ENCODE data around the gene SCN7A.

SCN7A gene

DNA sequence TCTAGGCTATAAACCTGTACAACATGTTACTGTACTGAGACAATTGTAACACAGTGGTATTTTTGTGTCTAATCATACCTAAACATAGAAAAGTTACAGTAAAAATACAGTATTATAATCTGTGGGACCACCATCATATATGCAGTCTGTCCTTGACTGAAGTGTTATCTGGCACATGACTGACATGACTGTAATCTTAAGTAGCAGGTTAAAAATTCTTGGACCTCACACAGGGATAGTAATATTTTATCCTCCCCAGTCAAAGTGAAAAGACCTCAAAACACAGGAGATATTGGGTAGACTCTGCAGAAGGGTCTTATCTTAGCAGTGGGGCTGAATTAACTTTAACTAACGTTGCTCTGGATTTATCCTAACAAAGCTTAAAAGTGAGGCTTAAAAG lies 113.4 kb downstream of the SCN7A start:
- Histone ChIP-seq H2AFZ (ENCODE audit: low read length) (no peak overlapping the region), H3K9me2 (replicated peaks; ENCODE audit: insufficient read depth, low read length) (no peaks in the 10 kb centered on the region), H3K9ac (ENCODE audit: low read length) (no peak overlapping the region), H4K20me1 (ENCODE audit: insufficient read depth, low read length) (no peaks in the 10 kb centered on the region), H3K9me3 (replicated peaks; ENCODE audit: insufficient read depth, low read length) (no peaks in the 10 kb centered on the region), H3K36me3 (replicated peaks; ENCODE audit: insufficient read depth, low read length) (no peaks in the 10 kb centered on the region), H3K79me2 (ENCODE audit: low read length) (no peaks in the 10 kb centered on the region), H3K27me3 (replicated peaks; ENCODE audit: insufficient read depth, low read length) (no peaks in the 10 kb centered on the region), H3K4me2 (ENCODE audit: low read depth, low read length) (no peak overlapping the region), H3K4me3 (ENCODE audit: low read length) (no peak overlapping the region), H3F3A (ENCODE audit: insufficient read depth, low read length) (peaks cover 2% of the 10 kb centered on the region), H3K4me1 (ENCODE audit: low read length) (no peaks in the 10 kb centered on the region), H3K27ac (ENCODE audit: low read length) (no peak overlapping the region)
- DNase-seq = no peak
- TF ChIP-seq, protein P1, sequence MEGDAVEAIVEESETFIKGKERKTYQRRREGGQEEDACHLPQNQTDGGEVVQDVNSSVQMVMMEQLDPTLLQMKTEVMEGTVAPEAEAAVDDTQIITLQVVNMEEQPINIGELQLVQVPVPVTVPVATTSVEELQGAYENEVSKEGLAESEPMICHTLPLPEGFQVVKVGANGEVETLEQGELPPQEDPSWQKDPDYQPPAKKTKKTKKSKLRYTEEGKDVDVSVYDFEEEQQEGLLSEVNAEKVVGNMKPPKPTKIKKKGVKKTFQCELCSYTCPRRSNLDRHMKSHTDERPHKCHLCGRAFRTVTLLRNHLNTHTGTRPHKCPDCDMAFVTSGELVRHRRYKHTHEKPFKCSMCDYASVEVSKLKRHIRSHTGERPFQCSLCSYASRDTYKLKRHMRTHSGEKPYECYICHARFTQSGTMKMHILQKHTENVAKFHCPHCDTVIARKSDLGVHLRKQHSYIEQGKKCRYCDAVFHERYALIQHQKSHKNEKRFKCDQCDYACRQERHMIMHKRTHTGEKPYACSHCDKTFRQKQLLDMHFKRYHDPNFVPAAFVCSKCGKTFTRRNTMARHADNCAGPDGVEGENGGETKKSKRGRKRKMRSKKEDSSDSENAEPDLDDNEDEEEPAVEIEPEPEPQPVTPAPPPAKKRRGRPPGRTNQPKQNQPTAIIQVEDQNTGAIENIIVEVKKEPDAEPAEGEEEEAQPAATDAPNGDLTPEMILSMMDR (IDR thresholded peaks at IDR 0.05; ENCODE audit: low read length) = no peak
- no peak for TF ChIP-seq EZH2phosphoT487 (IDR thresholded peaks at IDR 0.05; ENCODE audit: low read length)
- no peak for TF ChIP-seq EZH2 (optimal IDR thresholded peaks at IDR 0.05; ENCODE audit: low read depth, low read length)

DNA sequence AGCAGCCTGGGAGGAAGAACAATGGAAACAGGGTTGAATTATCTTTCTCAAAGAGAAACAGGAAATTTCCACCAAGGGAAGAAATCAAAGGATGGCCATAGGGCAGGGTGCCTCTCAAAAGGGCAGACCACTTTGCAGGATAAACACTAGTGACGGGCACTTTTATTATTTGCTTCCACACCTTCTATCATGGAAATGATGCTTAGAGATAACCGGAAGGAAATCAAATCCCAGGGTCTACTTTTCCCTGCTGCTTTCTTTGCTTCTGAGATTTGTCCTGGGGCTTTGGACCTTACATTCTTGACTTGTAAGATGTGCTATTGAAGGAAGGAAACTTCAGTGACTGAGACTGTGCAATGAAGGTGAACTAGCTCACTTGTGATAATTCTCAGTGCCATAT lies 117.2 kb downstream of the SCN7A start:
- peak overlapping the region; percentile 84; the same call in 1 of the 2 replicates for H3K4me2 ChIP-seq (ENCODE audit: low read depth, low read length)
- H3K4me1 ChIP-seq (ENCODE audit: low read length) = peaks cover 13% of the 10 kb centered on the region
- no peaks in the 10 kb centered on the region for H3K9me3 ChIP-seq (replicated peaks; ENCODE audit: insufficient read depth, low read length)
- no peak for DNase-seq
- H2AFZ ChIP-seq (ENCODE audit: low read length) = no peak overlapping the region
- peaks cover 16% of the 10 kb centered on the region for H3K79me2 ChIP-seq (ENCODE audit: low read length)
- H3K9me2 ChIP-seq (replicated peaks; ENCODE audit: insufficient read depth, low read length) = no peaks in the 10 kb centered on the region
- peaks cover 18% of the 10 kb centered on the region for H3F3A ChIP-seq (ENCODE audit: insufficient read depth, low read length)
- H3K9ac ChIP-seq (ENCODE audit: low read length) = no peak overlapping the region
- H4K20me1 ChIP-seq (ENCODE audit: insufficient read depth, low read length) = no peaks in the 10 kb centered on the region
- H3K4me3 ChIP-seq (ENCODE audit: low read length) = no peak overlapping the region
- H3K36me3 ChIP-seq (replicated peaks; ENCODE audit: insufficient read depth, low read length) = no peaks in the 10 kb centered on the region
- no peak overlapping the region for H3K27ac ChIP-seq (ENCODE audit: low read length)
- H3K27me3 ChIP-seq (replicated peaks; ENCODE audit: insufficient read depth, low read length) = no peaks in the 10 kb centered on the region
- TF ChIP-seq EZH2phosphoT487 (IDR thresholded peaks at IDR 0.05; ENCODE audit: low read length) (no peak), EZH2 (optimal IDR thresholded peaks at IDR 0.05; ENCODE audit: low read depth, low read length) (no peak)
- TF ChIP-seq, protein P1 (IDR thresholded peaks at IDR 0.05; ENCODE audit: low read length) = no peak

DNA sequence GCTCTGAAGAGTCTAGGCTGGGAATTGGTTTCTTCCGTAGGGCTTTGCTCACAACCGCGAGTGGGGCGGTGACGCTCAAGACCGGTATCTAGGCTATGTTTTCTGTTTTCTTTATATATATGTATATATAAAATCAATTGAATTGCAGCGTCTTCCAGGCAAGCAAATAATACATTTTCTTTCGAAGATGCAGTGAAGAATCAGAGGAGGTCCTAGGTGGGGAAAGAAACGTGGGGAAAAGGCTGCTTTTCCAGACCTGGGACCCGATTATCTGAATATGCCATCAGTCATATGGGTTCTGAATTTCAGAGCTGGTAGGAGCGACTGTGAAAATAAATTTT lies 117.6 kb downstream of the SCN7A start:
- Histone ChIP-seq H3K4me1 (ENCODE audit: low read length) (peaks cover 13% of the 10 kb centered on the region), H3F3A (ENCODE audit: insufficient read depth, low read length) (peaks cover 18% of the 10 kb centered on the region), H3K9me2 (replicated peaks; ENCODE audit: insufficient read depth, low read length) (no peaks in the 10 kb centered on the region), H3K9ac (ENCODE audit: low read length) (peak overlapping the region; percentile 65; the same call in 1 of the 2 replicates), H3K4me3 (ENCODE audit: low read length) (peak overlapping the region; percentile 81), H3K36me3 (replicated peaks; ENCODE audit: insufficient read depth, low read length) (no peaks in the 10 kb centered on the region), H3K27me3 (replicated peaks; ENCODE audit: insufficient read depth, low read length) (no peaks in the 10 kb centered on the region), H3K9me3 (replicated peaks; ENCODE audit: insufficient read depth, low read length) (no peaks in the 10 kb centered on the region), H3K27ac (ENCODE audit: low read length) (peak overlapping the region; percentile 93; the same call in 1 of the 2 replicates), H2AFZ (ENCODE audit: low read length) (peak overlapping the region; percentile 89), H3K4me2 (ENCODE audit: low read depth, low read length) (peak overlapping the region; percentile 84), H3K79me2 (ENCODE audit: low read length) (peaks cover 19% of the 10 kb centered on the region), H4K20me1 (ENCODE audit: insufficient read depth, low read length) (no peaks in the 10 kb centered on the region)
- DNase-seq = peak; percentile 20
- TF ChIP-seq EZH2phosphoT487 (IDR thresholded peaks at IDR 0.05; ENCODE audit: low read length) = no peak
- TF ChIP-seq EZH2 (optimal IDR thresholded peaks at IDR 0.05; ENCODE audit: low read depth, low read length) = no peak
- TF ChIP-seq, protein P1 (IDR thresholded peaks at IDR 0.05; ENCODE audit: low read length) = no peak

All from MM.1S (cell line).